Neural cell (in vitro differentiated cells): ENCODE measurements around the gene ITIH4. TPM values are rescaled to one million over a fixed set of nuclear protein-coding genes. Genes with fewer than 3 reads are reported as not detected.

Source experiments
- H2AFZ ChIP-seq: fragments of 200-600, 300-800 bp; sonication (generic), shearing (Covaris generic); 2 replicates; pipeline ENCODE4 v1.6.0; 2014; ENCODE audit warnings: low read depth, mild to moderate bottlenecking, antibody characterized with exemption, low read length, moderate library complexity
- H3F3A ChIP-seq: fragments of 200-600 bp; shearing (Covaris generic); 2 replicates; pipeline ENCODE4 v1.6.1; 2016; ENCODE audit warnings: mild to moderate bottlenecking, moderate library complexity, mixed read lengths, antibody characterized with exemption, low read length; ENCODE audit not compliant: insufficient read depth, poor library complexity, severe bottlenecking
- H3K27ac ChIP-seq: fragments of 200-600, 300-800 bp; sonication (generic), shearing (Covaris generic); 2 replicates; pipeline ENCODE4 v1.5.1; 2014; ENCODE audit warnings: mild to moderate bottlenecking, low read length, moderate library complexity
- H3K27me3 ChIP-seq: fragments of 300-800, 200-600 bp; sonication (generic), shearing (Covaris generic); 2 replicates; pipeline ENCODE4 v1.6.0; 2014; ENCODE audit warnings: mild to moderate bottlenecking, low read depth, low read length, moderate library complexity; ENCODE audit not compliant: insufficient read depth
- H3K36me3 ChIP-seq: fragments of 300-800, 200-600 bp; sonication (generic), shearing (Covaris generic); 2 replicates; pipeline ENCODE4 v1.5.1; 2014; ENCODE audit warnings: mild to moderate bottlenecking, antibody characterized with exemption, low read length, moderate library complexity; ENCODE audit not compliant: insufficient read depth
- H3K4me2 ChIP-seq: fragments of 300-800, 200-600 bp; sonication (generic), shearing (Covaris generic); 2 replicates; pipeline ENCODE4 v1.6.0; 2014; ENCODE audit warnings: mild to moderate bottlenecking, low read length
- H3K4me3 ChIP-seq: fragments of 300-800, 200-600 bp; sonication (generic), shearing (Covaris generic); 2 replicates; pipeline ENCODE4 v1.5.1; 2014; ENCODE audit warnings: mild to moderate bottlenecking, low read length, moderate library complexity
- H3K79me2 ChIP-seq: fragments of 200-600 bp; shearing (Covaris generic); replicated peaks from 2 replicates; pipeline ENCODE4 v1.6.0; 2014; ENCODE audit warnings: mild to moderate bottlenecking, low read length, moderate library complexity; ENCODE audit not compliant: insufficient read depth
- H3K9ac ChIP-seq: fragments of 300-800, 200-600 bp; sonication (generic), shearing (Covaris generic); 2 replicates; pipeline ENCODE4 v1.6.1; 2016; ENCODE audit warnings: mild to moderate bottlenecking, low read length, mixed read lengths
- H3K9me2 ChIP-seq: fragments of 200-600 bp; shearing (Covaris generic); 2 replicates; pipeline ENCODE4 v1.6.1; 2016; ENCODE audit warnings: mild to moderate bottlenecking, low read length, mixed read lengths; ENCODE audit not compliant: insufficient read depth
- H3K9me3 ChIP-seq: fragments of 200-600, 300-800 bp; sonication (generic), shearing (Covaris generic); 2 replicates; pipeline ENCODE4 v1.6.1; 2016; ENCODE audit warnings: mild to moderate bottlenecking, mixed run types, low read length, moderate library complexity, mixed read lengths
- H4K20me1 ChIP-seq: fragments of 200-600 bp; shearing (Covaris generic); 2 replicates; pipeline ENCODE4 v1.6.1; 2016; ENCODE audit warnings: mild to moderate bottlenecking, mixed run types; ENCODE audit not compliant: insufficient read depth
- CTCF ChIP-seq: fragments of 450-650 bp; IDR thresholded peaks from 2 replicates; pipeline ENCODE4 v1.5.1; 2014; ENCODE audit warnings: antibody characterized with exemption, mild to moderate bottlenecking, moderate library complexity; ENCODE audit not compliant: poor library complexity, severe bottlenecking
- EP300 ChIP-seq: fragments of 450-650 bp; conservative IDR thresholded peaks from 2 replicates; pipeline ENCODE4 v1.6.1; 2014; ENCODE audit warnings: antibody characterized with exemption, mild to moderate bottlenecking, moderate library complexity; ENCODE audit not compliant: poor library complexity, severe bottlenecking
- EZH2 ChIP-seq: fragments of 200-600, 300-800 bp; shearing (Covaris generic), sonication (generic); IDR thresholded peaks from 2 replicates; pipeline ENCODE4 v1.6.1; 2014; ENCODE audit warnings: antibody characterized with exemption, low read length, borderline replicate concordance, mild to moderate bottlenecking; ENCODE audit not compliant: insufficient read depth, poor library complexity, severe bottlenecking
- MXI1 ChIP-seq: fragments of 450-650 bp; conservative IDR thresholded peaks from 2 replicates; pipeline ENCODE4 v1.6.1; 2014; ENCODE audit warnings: antibody characterized with exemption, mild to moderate bottlenecking; ENCODE audit not compliant: poor library complexity, severe bottlenecking
- POLR2AphosphoS5 ChIP-seq: IDR thresholded peaks from 2 replicates; pipeline ENCODE4 v1.6.1; 2012
- RAD21 ChIP-seq: fragments of 450-650 bp; conservative IDR thresholded peaks from 2 replicates; pipeline ENCODE4 v1.6.1; 2014; ENCODE audit warnings: antibody characterized with exemption, mild to moderate bottlenecking, moderate library complexity
- REST ChIP-seq: IDR thresholded peaks from 2 replicates; pipeline ENCODE4 v1.6.1; 2012; ENCODE audit warnings: borderline replicate concordance
- SMC3 ChIP-seq: fragments of 450-650 bp; conservative IDR thresholded peaks from 2 replicates; pipeline ENCODE4 v1.6.1; 2014; ENCODE audit warnings: antibody characterized with exemption, mild to moderate bottlenecking, moderate library complexity; ENCODE audit not compliant: poor library complexity
- TAF1 ChIP-seq: IDR thresholded peaks from 2 replicates; pipeline ENCODE4 v1.6.1; 2012; ENCODE audit warnings: low read depth
- polyA plus RNA-seq: library from polyadenylated mRNA; depleted of rRNA; stranded (reverse); fragments of >200 nt; gene quantifications from 2 replicates; pipeline ENCODE4 v1.2.3, GENCODE V29; 2014

ITIH4 gene
- polyA plus RNA-seq, 1 donor from 2014 or later, result 16.3 TPM

GRCh38 chr3:52820736-52821135 is 9.7 kb downstream of the ITIH4 start:
- Histone ChIP-seq H3K9me2 (no peaks in the 10 kb centered on the region), H3K27ac (no peak overlapping the region), H3F3A (no peaks in the 10 kb centered on the region), H3K4me3 (no peak overlapping the region), H3K36me3 (no peaks in the 10 kb centered on the region), H3K9ac (no peak overlapping the region), H3K4me2 (no peak overlapping the region), H2AFZ (no peak overlapping the region), H4K20me1 (no peaks in the 10 kb centered on the region), H3K27me3 (no peaks in the 10 kb centered on the region), H3K79me2 (no peaks in the 10 kb centered on the region), H3K9me3 (no peaks in the 10 kb centered on the region)
- TF ChIP-seq POLR2AphosphoS5, result no peak
- TF ChIP-seq CTCF, result peak; percentile 25

GRCh38 chr3:52819936-52820335 is 10.5 kb downstream of the ITIH4 start:
- Histone ChIP-seq H3K27ac (no peak overlapping the region), H3K79me2 (no peaks in the 10 kb centered on the region), H3K9ac (no peak overlapping the region), H3K27me3 (no peaks in the 10 kb centered on the region), H3K36me3 (no peaks in the 10 kb centered on the region), H3K4me2 (no peak overlapping the region), H3K4me3 (no peak overlapping the region), H3K9me2 (no peaks in the 10 kb centered on the region), H2AFZ (no peak overlapping the region), H3F3A (no peaks in the 10 kb centered on the region), H3K9me3 (no peaks in the 10 kb centered on the region), H4K20me1 (no peaks in the 10 kb centered on the region)
- no peak for TF ChIP-seq MXI1
- TF ChIP-seq EP300, result no peak
- no peak for TF ChIP-seq REST
- no peak for TF ChIP-seq TAF1
- TF ChIP-seq POLR2AphosphoS5, result no peak
- no peak for TF ChIP-seq EZH2
- TF ChIP-seq RAD21, result no peak
- TF ChIP-seq SMC3, result no peak
- TF ChIP-seq CTCF, result no peak
